CD1c-positive myeloid dendritic cell (primary cell): Measurements from ENCODE around the gene TMEM127.
"Not testable (repeated sequence)": the region's sequence is repeated elsewhere in the genome, so short reads cannot be mapped to it uniquely, and the experiment has no call there.

ENCODE experiments used
- DNase-seq: peaks from one replicate; pipeline ENCODE4 v3.0.0-alpha.2; 2016; ENCODE audit errors: extremely low spot score

TMEM127 gene

DNA sequence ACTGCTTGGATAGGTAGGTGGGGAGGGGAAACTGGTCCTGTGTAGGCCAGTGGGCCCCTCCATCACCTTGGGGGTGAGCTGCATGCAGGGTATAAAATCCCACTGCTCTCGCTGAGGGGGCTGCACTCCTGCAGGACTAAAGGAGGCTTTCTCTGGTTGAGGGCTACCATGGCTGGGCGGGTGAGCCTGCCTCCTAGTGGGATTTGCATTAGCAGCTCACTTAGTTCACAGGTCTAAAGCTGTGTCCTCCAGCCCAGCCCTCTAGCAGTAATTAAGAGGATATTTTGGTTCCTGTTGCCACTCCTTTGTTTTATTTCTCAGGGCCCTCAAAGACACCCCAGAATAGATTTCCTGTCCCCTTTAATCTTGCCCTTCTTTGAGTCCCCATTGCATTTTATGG lies 24.6 kb downstream of the TMEM127 start:
- no peak for DNase-seq

GRCh38 chr2:96240341-96241038 lies 25.3 kb downstream of the TMEM127 start:
- DNase-seq: no peak

GRCh38 chr2:96239745-96240264 lies 26.0 kb downstream of the TMEM127 start:
- no peak for DNase-seq

GRCh38 chr2:96239091-96239490 lies 26.7 kb downstream of the TMEM127 start:
- no peak for DNase-seq

- DNase-seq: no peak
These were observed 27.5 kb downstream of the TMEM127 start for GRCh38 chr2:96238266-96238665.

GRCh38 chr2:96236882-96237281 lies 28.9 kb downstream of the TMEM127 start:
- no peak for DNase-seq

- peak; percentile 64 for DNase-seq
These were observed 31.9 kb downstream of the TMEM127 start for GRCh38 chr2:96233880-96234316.

- peak; percentile 17 for DNase-seq
These were observed 32.4 kb downstream of the TMEM127 start for GRCh38 chr2:96233436-96233835.

DNA sequence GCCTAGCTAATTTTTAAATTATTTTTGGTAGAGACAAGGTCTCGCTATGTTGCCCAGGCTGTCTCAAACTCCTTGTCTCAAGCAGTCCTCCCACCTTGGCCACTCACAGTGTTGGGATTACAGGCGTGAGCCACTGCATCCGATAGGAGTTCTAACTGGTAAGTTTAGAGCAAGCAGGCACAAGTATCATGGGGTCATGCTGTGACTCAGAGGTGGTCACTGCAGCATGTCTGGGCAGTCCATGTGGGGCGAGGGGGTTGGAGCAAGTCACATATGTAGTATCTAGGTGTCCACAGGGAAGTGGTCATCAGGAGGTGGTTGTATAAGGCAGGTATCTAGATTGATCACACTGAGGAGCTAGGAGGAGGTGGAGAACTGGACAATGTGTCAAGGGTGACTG lies 34.5 kb downstream of the TMEM127 start:
- no peak for DNase-seq

- peak; percentile 73 for DNase-seq
These were observed 40.7 kb downstream of the TMEM127 start for GRCh38 chr2:96225016-96225533.

GRCh38 chr2:96221106-96221505 lies 44.7 kb downstream of the TMEM127 start:
- peak; percentile 45 for DNase-seq

GRCh38 chr2:96219959-96220358 lies 45.8 kb downstream of the TMEM127 start:
- not testable (repeated sequence) for DNase-seq

DNA sequence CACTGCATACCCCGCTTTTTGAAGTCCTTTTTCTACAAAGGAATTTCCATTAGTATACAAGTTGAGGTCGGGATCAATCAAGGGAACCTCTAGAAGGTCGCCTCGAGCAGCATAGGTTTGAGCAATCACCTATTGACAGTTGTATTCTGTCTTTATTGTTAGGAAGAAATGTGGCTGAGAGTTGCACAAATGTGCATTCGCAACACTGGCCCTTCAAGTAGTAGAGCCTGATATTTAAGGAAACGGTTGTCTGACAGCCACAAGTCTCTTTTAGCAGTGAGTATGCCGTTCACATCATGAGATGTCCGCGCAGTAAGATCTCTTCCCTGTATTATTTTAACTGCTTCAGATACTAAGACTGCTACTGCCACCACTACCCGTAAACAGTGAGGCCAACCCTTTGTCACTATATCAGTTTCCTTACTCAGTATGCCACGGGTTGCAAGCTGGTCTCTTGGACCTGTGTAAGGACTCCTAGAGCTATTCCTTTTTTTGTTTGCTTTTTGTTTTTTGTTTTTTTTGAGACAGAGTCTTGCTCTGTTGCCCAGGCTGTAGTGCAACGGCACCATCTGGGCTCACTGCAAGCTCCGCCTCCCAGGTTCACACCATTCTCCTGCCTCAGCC lies 47.2 kb downstream of the TMEM127 start:
- no peak for DNase-seq

- DNase-seq: no peak
These were observed 51.2 kb downstream of the TMEM127 start for GRCh38 chr2:96214554-96214953.

GRCh38 chr2:96213379-96213778 lies 52.4 kb downstream of the TMEM127 start:
- DNase-seq: no peak

GRCh38 chr2:96212339-96212738 lies 53.5 kb downstream of the TMEM127 start:
- no peak for DNase-seq

GRCh38 chr2:96209729-96210085 lies 56.1 kb downstream of the TMEM127 start:
- DNase-seq: no peak

GRCh38 chr2:96209011-96209728 lies 56.6 kb downstream of the TMEM127 start:
- no peak for DNase-seq

DNA sequence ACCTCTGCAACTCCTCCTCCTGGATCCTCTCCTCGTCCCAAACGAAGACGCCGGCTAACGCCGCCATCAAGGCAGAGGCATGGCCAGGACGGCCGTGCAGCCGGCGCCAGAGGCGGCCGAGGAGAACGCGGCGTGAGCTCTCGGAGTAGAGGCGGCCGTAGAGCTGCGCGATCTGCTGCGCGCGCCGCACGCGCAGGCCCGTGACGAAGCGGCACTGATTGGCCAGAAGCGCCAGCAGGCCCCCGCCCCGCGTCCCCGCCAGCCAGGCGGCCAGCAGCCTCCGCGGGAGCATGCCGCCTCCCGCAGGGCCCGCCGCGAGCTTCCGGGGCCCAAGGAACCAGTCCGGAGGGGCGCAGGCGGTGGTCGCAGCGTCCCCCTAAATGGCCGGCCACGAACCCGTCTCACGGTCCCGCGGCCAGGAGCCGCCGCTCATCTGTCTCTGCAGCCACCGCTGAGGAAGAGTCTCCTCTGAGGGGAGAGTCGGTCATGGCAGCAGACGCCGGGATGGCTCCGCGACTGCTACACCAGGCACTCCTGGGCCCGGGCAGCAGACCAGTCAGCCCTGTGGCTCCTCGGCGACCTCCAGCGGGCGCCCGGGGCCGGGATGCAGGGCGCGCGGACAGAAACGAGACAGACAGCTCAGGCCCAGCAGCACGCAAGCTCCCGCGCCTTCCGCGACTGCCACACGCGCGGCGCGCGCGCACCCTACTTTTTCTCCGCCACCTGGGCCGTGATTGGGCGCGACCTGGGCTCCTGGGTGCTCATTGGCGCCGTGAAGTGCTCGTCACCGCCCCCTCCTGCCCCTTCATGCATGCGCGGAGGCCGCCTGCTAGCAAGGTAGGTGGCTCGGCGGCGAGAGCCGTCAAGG lies 57.4 kb downstream of the TMEM127 start, which contains the start of gene STARD7:
TSS of gene STARD7 (minus strand) at position 685 of the 868 bp plus-strand sequence. CDS start at position 292, 393 bp downstream.
- peak; percentile 98 for DNase-seq

GRCh38 chr2:96207774-96208142 lies 58.0 kb downstream of the TMEM127 start:
- DNase-seq: peak; percentile 75

DNA sequence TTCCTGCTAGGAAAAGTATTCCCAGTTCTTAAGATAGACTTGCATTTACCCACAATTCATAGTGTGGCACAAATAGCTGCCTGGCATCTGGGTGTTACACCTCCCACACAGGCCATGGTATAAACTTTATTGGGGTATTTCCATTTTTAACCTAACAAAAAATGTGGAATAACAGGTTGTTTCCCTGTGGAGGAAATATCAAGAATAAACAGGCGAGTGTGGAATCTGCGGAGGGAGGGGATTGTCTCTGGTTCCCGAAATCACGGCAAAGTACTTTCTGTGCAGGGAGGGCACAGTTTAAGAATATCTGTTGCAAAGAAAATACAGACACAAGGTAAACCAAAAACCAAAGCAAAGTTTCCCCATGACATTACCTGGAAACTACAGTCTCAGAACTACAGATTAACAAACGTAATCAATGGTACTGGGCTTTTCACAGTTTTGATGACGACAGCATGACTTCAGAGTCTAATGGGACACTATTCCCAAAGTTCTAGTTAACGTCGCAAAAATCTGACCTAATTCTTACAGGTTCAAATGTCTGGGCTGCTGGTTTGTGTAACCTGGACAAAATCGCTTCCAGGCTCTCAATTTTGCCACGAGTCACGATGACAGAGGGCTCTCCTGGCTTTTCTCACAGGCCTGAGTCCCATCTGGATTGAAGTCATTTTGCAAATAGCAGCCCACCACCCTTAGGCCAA lies 58.6 kb downstream of the TMEM127 start:
- DNase-seq: peak; percentile 20
